Esophagus squamous epithelium (tissue), 5 donors: ENCODE data around the gene MRPL24. TPM values are rescaled to one million over a fixed set of nuclear protein-coding genes. Genes with fewer than 3 reads are reported as not detected.
A peak's percentile ranks its signal among the peaks of the same experiment; 100 is the strongest.

Experiments used
- DNase-seq: peaks from one replicate; lab custom pipeline; 2025; lab: John Stamatoyannopoulos, UW
- H3K27ac ChIP-seq, 4 donors: fragments of 200-600 bp; sonication (generic); one replicate each; pipeline ENCODE4 v1.5.1; 2016 to 2019; ENCODE audit warnings: mild to moderate bottlenecking in 1 of 4
- H3K27me3 ChIP-seq, 4 donors: fragments of 200-600 bp; sonication (generic); 1 replicate in 3 of 4; 2 replicates in 1 of 4; pipeline versions ENCODE4 v1.5.1 to v1.6.0; 2017 to 2021; ENCODE audit warnings: antibody characterized with exemption in 1 of 4
- H3K36me3 ChIP-seq, 3 donors: fragments of 200-600 bp; sonication (generic); one replicate each; pipeline ENCODE4 v1.5.1; 2016 to 2019
- H3K4me1 ChIP-seq, 3 donors: fragments of 200-600 bp; sonication (generic); one replicate each; pipeline ENCODE4 v1.5.1; 2017 to 2019
- H3K4me3 ChIP-seq, 4 donors: fragments of 200-600 bp; sonication (generic); 1 replicate in 3 of 4; 2 replicates in 1 of 4; pipeline ENCODE4 v1.5.1; 2016 to 2019; ENCODE audit warnings: mild to moderate bottlenecking in 2 of 4, moderate library complexity in 1 of 4
- H3K9me3 ChIP-seq, 3 donors: fragments of 200-600 bp; sonication (generic); one replicate each; pipeline ENCODE4 v1.5.1; 2016 to 2019
- POLR2A ChIP-seq, 4 donors: fragments of 450-650 bp; IDR thresholded peaks; one replicate each; pipeline ENCODE4 v1.6.1; 2017; ENCODE audit warnings: antibody characterized with exemption in 4 of 4, mild to moderate bottlenecking in 4 of 4, moderate library complexity in 3 of 4
- WGBS, 2 donors: methylation state at CpG; one replicate each; pipeline ENCODE4 v1.1.5; 2018; 5-methylcytosine and 5-hydroxymethylcytosine counted together
- intact Hi-C: fragments of 100-400 bp; cut with DNase I; formaldehyde crosslinking; loops from one replicate; pipeline ENCODE4 v1.15.0; 2022
- total RNA-seq, 4 donors: library from RNA; depleted of rRNA; stranded (reverse); fragments of >200 nt; gene quantifications; one replicate each; pipeline ENCODE4 v1.1.0, GENCODE V29; 2016
- TF ChIP-seq, protein P1 (sequence below), 6 experiments: fragments of 450-650 bp in 4 of 6; fragments of 200-600 bp in 2 of 6; sonication (generic) in 2 of 6; IDR thresholded peaks; one replicate each; pipeline ENCODE4 v1.5.1; 2016 to 2019; ENCODE audit warnings: antibody characterized with exemption in 6 of 6, mild to moderate bottlenecking in 4 of 6, moderate library complexity in 4 of 6
- donor health status: DM: yes; HTN: yes; CAD: no.

MRPL24 gene
- total RNA-seq, 4 donors from 2014 or later, result 39.5 to 45.8 (median 42.3) TPM

- H3K36me3 ChIP-seq, result no peaks in the 10 kb centered on the region
- intact Hi-C loops, result no loop called here
- peaks cover 0 to 84% (median 0%) of the 10 kb centered on the region in 4 donors for H3K27me3 ChIP-seq
- H3K4me1 ChIP-seq, result peaks cover 34 to 68% (median 50%) of the 10 kb centered on the region in 3 donors
- WGBS, 2 donors, result 2% methylated on average over 9 to 14 of the region's 23 CpGs
- DNase-seq, result no peak
- TF ChIP-seq POLR2A (IDR thresholded peaks at IDR 0.05), result no peak
- TF ChIP-seq, protein P1, sequence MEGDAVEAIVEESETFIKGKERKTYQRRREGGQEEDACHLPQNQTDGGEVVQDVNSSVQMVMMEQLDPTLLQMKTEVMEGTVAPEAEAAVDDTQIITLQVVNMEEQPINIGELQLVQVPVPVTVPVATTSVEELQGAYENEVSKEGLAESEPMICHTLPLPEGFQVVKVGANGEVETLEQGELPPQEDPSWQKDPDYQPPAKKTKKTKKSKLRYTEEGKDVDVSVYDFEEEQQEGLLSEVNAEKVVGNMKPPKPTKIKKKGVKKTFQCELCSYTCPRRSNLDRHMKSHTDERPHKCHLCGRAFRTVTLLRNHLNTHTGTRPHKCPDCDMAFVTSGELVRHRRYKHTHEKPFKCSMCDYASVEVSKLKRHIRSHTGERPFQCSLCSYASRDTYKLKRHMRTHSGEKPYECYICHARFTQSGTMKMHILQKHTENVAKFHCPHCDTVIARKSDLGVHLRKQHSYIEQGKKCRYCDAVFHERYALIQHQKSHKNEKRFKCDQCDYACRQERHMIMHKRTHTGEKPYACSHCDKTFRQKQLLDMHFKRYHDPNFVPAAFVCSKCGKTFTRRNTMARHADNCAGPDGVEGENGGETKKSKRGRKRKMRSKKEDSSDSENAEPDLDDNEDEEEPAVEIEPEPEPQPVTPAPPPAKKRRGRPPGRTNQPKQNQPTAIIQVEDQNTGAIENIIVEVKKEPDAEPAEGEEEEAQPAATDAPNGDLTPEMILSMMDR (IDR thresholded peaks at IDR 0.05), result peak; percentile 88 to 95 (median 94)
- peak overlapping the region in 1 of 4 donors; percentile 9 for H3K27ac ChIP-seq
- H3K9me3 ChIP-seq, result no peaks in the 10 kb centered on the region
- H3K4me3 ChIP-seq, result peak overlapping the region in 2 of 4 donors; percentile 21 to 31
Observed at GRCh38 chr1:156689035-156689952, 51.6 kb downstream of the MRPL24 start.

Other genes with a start within 250 kb of the MRPL24 start
- 10 to 100 TPM in 3 of 4 donors, 1 to 10 TPM in 1; 9.1 to 30.1 (median 12.1) TPM for gene MEF2D, start 240.3 kb downstream of the MRPL24 start, total RNA-seq
- gene IQGAP3, start 168.5 kb downstream of the MRPL24 start, total RNA-seq, result 10 to 100 TPM in 1 of 4 donors, 1 to 10 TPM in 3; 7.1 to 12.8 (median 8.6) TPM
- gene TTC24, start 161.4 kb downstream of the MRPL24 start, total RNA-seq, result not detected
- 10 to 100 TPM; 36.5 to 64.4 (median 52.8) TPM for gene NAXE, start 149.3 kb downstream of the MRPL24 start, total RNA-seq
- 10 to 100 TPM; 14.0 to 41.8 (median 25.0) TPM for gene GPATCH4, start 139.6 kb downstream of the MRPL24 start, total RNA-seq
- gene HAPLN2, start 121.7 kb downstream of the MRPL24 start, total RNA-seq, result under 1 TPM in 1 of 4 donors, not detected in 3; 0.18 TPM
- gene BCAN, start 99.0 kb downstream of the MRPL24 start, total RNA-seq, result not detected
- gene NES, start 63.7 kb downstream of the MRPL24 start, total RNA-seq, result 1 to 10 TPM; 3.5 to 8.0 (median 5.4) TPM
- 100 to 1,000 TPM; 149 to 916 (median 441) TPM for gene CRABP2, start 35.5 kb downstream of the MRPL24 start, total RNA-seq
- 10 to 100 TPM in 3 of 4 donors, 1 to 10 TPM in 1; 9.7 to 44.9 (median 17.6) TPM for gene METTL25B, start 12.6 kb downstream of the MRPL24 start, total RNA-seq
- 10 to 100 TPM; 22.3 to 32.8 (median 28.4) TPM for gene ISG20L2, start 12.3 kb downstream of the MRPL24 start, total RNA-seq
- 100 to 1,000 TPM; 180 to 278 (median 236) TPM for gene HDGF, start 10.6 kb upstream of the MRPL24 start, total RNA-seq
- 10 to 100 TPM; 35.6 to 42.6 (median 38.3) TPM for gene PRCC, start 26.4 kb upstream of the MRPL24 start, total RNA-seq
- gene SH2D2A, start 75.8 kb upstream of the MRPL24 start, total RNA-seq, result 1 to 10 TPM in 2 of 4 donors, under 1 TPM in 1, not detected in 1; 0.32 to 2.0 (median 1.7) TPM
- not detected for gene INSRR, start 118.0 kb upstream of the MRPL24 start, total RNA-seq
- under 1 TPM in 2 of 4 donors, not detected in 2; 0.09 to 0.57 TPM for gene NTRK1, start 119.8 kb upstream of the MRPL24 start, total RNA-seq
- 1 to 10 TPM; 1.1 to 4.6 (median 2.7) TPM for gene PEAR1, start 152.6 kb upstream of the MRPL24 start, total RNA-seq
- gene LRRC71, start 179.5 kb upstream of the MRPL24 start, total RNA-seq, result not detected